HG02798 (cell line): ENCODE measurements around the gene ERP29.
"Not testable (repeated sequence)": the region's sequence is repeated elsewhere in the genome, so short reads cannot be mapped to it uniquely, and the experiment has no call there.

Experiments used
- ATAC-seq: cut with Tn5 transposase; IDR thresholded peaks from one replicate; pipeline ENCODE4 v1.9.1; 2021; ENCODE audit warnings: mild to moderate bottlenecking; ENCODE audit not compliant: unreplicated experiment, poor library complexity

Gene ERP29

DNA sequence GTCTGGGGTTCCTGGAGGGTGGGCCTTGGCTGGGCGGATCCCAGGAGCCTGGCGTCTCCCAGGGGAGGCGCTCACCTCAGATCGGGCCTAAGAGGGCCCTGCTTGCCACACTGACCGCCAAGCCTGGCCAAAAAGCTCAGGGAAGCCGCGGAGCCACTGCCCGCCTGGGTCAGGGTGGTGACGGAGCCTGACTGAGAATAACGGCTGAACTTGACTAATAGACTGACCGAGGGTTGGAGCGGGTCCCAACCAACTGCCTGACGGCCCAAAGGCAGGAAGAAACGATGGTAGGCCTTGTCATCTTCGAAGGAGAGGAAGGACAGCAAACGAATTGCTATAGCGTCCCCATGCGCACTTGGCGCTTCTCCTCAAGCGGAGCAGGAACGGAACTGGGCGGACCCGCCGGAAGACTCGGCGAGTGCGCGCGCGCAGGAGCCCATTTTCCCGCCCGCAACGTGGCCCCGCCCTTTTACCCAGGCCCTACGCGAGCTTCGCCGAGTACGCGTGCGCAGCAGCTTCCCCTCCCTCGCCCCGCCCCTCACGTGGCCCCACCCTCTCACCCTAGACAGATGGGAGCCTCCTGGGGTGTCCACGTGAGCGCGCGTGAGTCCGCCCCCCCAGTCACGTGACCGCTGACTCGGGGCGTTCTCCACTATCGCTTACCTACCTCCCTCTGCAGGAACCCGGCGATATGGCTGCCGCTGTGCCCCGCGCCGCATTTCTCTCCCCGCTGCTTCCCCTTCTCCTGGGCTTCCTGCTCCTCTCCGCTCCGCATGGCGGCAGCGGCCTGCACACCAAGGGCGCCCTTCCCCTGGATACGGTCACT is at the start of gene ERP29, which contains the start of gene TMEM116:
Gene ERP29 (plus strand): TSS at position 652 of the 826 bp plus-strand sequence. CDS start 40 bp downstream, at position 692.
Gene TMEM116 (minus strand): TSS at position 391 of the 826 bp plus-strand sequence. CDS start 7,895 bp downstream, outside the sequence.
- peak; percentile 72 for ATAC-seq

DNA sequence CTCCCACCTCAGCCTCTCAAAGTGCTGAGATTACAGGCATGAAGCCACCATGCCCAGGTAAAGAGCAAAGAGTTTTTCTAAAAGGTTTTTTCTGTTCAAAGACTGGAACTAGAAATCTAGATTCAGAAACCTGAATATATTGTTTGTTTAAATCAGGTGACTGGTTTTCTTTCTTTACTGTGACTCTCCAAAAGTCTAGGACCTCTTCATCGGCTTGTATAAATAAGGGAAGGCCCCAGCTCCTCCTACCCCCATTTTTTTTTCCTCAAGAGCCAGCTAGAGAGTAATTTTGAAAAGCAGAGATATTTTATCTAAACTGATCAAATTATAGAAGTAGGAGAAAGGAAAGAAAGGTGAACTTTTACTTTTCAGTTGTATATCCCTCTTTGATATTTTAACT is 48.3 kb upstream of the ERP29 start:
- no peak for ATAC-seq

DNA sequence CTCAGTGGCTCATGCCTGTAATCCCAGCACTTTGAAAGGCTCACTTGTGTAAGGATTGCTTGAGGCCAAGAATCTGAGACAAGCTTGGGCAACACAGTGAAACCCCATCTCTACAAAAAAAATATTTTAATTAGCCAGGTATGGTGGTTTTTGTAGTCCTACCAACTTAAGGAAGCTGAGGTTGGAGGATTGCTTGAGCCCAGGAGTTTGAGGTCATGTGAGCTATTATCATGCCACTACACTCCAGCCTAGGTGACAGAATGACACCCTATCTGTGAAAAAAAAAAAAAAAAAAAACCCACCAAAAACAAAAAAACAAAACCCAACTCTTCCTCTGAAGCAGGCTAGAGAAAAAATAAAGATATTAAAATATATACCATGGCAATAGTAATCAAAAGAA is 41.4 kb upstream of the ERP29 start:
- ATAC-seq, result no peak

DNA sequence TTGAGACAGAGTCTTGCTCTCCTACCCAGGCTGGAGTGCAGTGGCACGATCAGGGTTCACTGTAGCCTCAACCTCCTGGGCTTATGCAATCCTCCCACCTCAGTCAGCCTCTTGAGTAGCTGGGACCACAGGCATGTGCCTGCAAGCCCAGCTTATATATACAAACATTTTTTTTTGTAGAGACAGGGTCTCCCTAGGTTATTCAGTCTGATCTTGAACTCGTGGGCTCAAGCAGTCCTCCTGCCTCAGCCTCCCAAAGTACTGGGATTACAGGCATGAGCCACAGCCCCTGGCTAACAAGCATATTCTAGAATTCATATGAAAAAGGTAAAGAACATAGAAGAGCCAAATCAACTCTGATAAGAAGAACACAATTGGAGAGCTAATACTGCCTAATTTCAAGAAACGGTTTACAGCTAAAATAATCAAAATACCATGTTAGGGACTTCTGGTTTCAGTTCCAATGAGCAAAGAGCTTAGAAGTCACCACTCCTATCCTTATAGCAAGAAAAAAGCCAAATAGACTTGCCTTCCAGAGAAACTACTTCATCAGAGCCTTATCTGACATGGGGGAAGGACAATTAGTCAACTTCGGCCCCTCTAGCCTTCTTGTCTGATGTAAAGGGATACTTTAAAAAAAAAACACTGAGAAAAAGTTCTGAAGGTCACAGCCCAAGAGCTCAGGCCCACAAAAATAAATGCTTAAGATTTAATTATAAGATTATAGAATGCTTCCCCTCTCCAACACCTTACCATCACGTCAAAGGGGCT is 37.9 kb upstream of the ERP29 start:
- ATAC-seq, result no peak

DNA sequence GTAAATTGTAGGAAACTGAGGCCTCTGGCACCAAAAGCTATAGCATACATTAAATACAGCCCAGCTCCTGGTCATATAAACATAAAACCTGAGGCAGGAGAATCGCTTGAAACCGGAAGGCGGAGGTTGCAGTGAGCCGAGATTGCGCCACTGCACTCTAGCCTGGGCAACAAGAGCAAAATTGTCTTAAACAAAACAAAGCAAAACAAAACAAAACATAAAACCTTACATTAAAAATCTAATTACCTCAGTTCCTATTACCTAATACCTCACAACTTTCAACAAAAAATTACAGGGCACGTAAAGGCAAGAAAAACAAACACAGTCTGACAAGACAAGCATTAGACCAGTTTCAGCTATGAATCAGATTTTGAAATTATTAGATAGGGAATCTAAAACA is 36.9 kb upstream of the ERP29 start:
- ATAC-seq, result no peak

DNA sequence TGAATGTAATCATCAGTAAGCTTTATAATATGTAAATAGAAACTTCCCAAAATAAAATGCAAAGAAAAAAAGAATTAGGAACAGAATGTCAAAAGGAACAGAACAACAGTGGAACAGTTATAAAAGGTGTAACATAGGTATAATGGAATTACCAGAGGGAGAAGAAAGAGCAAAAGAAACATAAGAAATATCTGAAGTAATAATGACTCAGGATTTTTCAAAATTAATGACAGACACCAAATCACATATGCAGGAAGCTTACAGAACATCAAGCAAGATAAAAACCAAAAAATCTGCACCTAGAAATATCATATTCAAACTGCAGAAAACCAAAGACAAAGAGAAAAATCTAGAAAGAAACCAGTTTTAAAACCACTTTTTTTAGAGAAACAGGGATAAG is 36.4 kb upstream of the ERP29 start:
- ATAC-seq, result no peak

DNA sequence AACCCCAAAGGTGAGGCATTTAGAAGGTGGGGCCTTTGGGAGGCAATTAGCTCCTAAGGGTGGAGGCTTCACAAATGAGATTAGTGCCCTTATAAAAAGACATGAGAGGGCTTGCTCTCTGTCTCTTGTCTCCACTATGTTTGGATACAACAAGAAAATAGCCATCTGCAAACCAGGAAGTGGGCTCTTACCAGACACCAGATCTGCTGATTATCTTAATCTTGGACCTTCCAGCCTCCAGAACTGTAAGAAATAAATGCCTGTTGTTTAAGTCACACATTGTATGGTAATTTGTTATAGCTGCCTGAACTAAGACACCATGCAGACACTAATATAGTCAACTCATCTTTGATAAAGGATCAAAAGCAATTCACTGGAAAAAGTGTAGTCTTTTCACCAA is 34.7 kb upstream of the ERP29 start:
- ATAC-seq, result no peak

DNA sequence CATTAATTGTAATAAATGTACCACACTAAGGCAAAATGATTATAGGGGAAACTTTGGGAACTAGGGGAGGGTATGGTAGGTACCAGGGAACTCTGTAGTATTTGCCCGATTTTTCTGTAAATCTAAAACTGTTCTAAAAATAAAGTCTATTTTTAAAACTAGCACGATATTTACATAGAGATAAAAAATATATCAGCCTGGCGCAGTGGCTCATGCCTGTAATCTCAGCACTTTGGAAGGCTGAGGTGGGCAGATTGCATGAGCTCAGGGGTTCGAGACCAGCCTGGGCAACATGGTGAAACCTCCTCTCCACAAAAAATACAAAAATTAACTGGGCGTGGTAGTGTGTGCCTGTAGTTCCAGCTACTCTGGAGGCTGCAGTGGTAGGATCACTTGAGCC is 32.6 kb upstream of the ERP29 start:
- ATAC-seq, result no peak

DNA sequence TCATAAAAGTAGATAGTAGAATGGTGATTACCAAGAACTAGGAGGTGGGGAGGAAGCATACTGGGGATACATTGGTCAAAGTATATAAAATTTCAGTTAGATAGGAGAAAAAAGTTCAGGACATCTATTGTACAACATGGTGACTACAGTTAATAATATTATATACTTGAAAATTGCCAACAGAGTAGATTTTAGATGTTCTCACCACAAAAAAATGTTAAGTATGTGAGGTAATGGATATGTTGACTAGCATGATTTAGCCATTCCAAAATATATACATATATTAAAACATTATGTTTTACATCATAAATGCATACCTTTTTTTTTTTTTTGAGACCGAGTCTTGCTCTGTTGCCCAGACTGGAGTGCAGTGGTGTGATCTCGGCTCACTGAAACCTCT is 31.2 kb upstream of the ERP29 start:
- no peak for ATAC-seq

DNA sequence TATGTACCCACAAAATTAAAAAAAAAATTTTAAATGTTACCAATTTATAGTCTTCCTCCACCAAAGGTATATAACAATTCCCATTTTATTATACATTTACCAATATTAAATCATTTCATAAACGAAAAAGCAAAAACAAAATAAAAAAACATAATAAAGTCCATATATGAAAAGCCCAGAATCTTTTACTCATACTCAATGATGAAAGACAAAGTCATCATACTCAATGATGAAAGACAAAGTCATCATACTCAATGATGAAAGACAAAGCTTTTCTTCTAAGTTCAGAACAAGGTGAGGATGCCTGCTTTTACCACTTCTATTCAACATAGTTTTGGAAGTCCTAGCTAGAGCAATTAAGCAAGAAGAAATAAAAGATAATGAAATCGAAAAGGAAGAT is 28.4 kb upstream of the ERP29 start:
- no peak for ATAC-seq

DNA sequence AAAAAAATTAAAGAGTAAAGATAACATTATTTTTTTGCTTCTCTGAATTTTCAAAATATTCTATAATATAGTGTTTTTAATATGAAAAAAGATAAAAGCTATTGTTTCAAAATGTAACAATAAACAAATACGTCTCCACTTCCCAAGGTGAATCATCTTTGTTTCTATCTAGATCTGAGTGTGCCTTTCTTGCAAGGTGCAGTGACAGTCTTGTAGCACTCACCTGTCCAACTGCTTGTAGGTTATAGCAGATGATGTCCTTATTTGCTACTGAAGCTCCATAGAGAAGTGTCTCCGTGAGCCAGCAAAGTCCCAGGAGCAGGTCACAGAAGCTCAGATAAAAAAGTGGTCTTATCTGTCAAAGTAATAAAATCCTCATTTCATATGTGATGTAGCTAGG is 21.7 kb upstream of the ERP29 start:
- no peak for ATAC-seq

DNA sequence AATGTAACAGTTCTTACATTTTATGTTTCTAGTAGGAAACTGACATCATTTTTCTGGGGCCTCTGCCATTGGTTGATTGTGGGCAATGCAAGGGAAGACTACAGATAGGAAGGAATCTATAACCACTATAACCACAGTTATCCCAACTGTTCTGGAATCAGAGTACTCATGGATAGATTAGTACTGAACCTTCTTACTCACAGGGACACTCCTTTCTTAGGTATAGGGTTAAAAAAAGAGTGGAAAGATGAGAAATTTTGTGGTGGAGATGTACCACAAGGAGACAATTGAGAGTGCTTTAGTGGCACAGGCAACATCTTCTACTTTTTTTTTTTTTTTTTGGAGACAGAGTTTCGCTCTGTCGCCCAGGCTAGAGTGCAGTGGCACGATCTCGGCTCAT is 21.3 kb upstream of the ERP29 start:
- ATAC-seq, result no peak

DNA sequence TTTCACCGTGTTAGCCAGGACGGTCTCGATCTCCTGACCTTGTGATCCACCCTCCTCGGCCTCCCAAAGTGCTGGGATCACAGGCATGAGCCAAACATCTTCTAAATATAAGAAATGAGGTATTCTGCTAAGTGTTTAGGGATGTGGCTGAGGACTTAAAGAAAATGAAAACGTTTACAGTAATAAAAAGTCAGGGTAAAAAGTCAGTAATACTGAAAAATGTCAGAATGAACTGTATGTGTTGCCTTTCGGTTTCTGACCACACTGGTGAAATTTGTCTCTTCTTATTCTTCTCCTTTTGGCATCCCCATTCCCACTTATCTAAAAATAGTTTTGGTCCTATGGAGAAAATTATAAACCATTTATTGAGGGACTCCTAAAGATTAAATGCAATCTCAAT is 20.8 kb upstream of the ERP29 start:
- no peak for ATAC-seq

DNA sequence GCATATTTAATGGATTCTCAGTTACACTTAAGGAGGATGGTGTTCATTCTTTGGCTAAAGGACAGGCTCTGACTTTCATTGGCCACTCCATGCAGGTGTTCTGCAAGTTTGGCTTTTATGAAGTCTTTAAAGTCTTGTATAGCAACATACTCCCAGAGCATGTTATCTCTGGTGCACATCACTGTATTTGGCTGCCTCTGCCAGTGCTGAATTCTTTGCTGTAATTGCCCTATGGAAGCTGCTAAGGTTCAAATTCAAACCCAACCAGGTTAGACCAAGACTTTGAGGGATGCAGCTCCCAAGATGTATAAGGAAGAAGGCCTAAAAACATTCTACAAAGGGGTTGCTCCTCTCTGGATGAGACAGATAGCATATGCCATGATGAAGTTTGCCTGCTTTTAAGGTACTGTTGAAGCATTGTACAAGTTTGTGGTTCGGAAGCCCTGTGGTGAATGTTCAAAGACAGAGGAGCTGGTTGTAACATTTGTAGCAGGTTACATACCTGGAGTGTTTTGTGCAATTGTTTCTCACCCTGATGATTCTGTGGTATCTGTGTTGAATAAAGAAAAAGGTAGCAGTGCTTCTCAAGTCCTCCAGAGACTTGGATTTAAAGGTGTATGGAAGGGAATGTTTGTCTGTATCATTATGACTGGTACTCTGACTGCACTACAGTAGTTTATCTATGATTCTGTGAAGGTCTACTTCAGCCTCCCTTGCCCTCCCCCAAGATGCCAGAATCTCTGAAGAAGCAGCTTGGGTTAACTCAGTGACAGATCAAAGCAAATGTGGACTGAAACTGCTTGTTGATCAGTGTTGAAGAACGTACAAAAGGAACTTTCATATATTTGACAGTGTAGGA is 19.7 kb upstream of the ERP29 start:
- no peak for ATAC-seq

DNA sequence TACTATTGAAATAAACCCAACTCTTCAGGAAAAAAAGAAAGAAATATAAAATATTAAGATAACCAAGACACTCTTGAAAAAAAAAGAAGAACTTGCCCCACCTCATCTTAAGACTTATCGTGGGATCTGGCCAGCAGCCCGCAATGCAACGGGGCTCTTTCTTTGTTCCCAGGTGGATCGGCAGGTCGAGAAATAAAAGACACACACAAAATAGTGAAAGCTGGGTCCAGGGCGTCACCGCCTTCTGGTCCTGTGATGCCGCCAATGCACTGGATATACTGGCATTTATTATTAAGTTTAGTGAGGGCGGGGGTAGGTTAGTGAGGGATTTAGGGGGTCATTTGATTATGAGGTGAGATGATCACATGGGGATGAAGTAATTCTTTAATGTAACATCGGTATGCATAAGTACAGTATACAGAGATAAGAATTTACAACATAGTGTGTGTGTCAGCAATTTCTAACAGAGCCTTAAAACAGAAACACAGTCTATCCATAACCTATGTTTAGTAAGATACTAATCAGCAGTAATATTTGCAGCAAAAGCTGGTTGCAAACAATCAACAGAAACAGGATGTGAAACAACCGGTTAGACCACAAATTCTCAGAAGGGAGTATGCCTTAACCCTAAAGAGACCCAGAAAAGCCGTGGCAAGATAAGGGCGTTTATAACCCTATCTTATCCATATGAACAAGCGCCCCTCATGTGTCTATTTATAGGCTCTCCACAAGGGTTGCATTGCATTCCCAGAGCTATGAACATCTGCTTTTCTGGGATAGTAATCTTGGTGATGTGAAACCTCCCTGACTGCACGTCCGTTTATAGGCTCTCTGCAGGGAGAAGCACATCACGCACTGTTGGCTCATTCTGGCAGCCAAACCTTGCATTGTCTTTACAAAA is 18.8 kb upstream of the ERP29 start:
- ATAC-seq, result not testable (repeated sequence)

DNA sequence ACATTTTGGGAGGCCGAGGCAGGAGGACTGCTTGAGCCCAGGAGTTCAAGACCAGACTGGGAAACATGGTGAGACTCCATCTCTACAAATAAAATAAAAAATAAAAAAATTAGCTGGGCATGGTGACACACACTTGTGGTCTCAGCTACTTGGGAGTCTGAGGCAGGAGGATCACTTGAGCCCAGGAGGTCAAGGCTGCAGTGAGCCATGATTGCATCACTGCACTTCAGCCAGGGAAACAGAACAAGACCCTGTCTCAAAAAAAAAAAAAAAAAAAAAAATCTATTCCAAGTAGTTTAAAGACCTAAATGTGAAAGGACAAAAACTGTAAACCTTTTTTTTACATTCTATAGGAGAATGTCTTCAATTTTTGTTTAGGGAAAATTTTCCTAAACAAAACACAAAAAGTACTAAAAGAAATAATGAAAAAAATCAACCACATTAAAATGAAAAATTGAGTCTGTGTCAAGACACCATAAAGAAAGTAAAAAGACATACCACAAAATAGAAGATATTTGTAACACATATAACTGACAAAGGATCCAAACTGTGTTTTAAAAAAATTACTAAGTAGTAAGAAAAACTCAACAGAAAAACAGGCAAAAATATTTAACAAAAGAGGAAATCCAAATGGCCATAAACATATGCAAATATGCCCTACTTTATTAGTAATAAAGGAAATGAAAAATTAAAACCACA is 17.3 kb upstream of the ERP29 start:
- no peak for ATAC-seq

DNA sequence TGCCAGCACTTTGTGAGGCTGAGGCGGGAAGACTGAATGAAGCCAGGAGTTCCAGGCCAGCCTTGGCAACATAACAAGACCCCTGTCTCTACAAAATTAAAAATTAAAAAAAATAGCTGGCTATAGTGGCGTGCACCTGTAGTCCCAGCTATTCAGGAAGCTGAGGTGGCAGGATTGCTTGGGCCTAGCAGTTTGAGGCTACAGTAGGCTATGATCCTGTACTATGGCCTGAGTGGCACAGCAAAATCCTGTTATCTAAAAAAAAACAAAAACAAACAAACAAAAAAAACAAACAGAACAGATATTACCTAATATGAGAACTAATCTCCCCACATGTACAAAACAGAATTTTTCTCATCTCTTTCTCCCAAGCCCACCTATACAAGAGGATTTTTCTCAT is 15.9 kb upstream of the ERP29 start:
- ATAC-seq, result no peak

DNA sequence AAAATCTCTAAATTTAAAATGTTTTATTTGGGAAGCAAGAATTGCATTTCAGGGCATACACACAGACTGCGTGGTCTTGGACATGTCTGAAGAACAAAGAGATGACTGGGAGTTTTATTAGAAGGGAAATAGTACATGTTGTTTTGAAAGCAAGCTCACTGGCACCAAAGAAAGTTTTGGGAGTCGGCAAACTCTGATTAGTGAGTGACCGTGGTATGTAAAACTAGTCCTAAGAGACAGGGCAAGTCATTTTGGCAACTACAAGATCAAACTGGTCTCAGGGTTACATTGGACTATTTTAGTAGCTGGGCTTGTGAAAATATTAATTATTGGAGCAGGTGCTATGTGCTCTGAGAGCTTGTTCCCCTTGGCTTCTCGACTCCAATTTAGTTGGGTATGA is 15.2 kb upstream of the ERP29 start:
- ATAC-seq, result no peak

DNA sequence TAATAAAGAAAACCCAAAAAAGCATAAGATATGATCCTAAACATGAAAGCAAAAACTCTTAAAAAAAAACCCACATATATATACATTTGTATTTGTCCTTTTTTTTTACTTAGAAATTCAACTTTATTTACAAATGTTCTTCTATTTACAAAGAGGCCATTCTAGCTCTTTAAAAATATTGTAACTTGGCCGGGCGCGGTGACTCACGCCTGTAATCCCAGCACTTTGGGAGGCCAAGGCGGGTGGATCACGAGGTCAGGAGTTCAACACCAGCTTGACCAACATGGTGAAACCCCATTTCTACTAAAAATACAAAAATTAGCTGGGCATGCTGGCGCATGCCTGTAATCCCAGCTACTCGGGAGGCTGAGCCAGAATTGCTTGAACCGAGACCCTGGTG is 14.1 kb upstream of the ERP29 start:
- ATAC-seq, result not testable (repeated sequence)
